Neural progenitor cell (in vitro differentiated cells): ENCODE measurements around the gene GBA3. TPM values are rescaled to one million over a fixed set of nuclear protein-coding genes. Genes with fewer than 3 reads are reported as not detected.

Experiments used
- DNase-seq: peaks from one replicate; pipeline ENCODE4 v3.0.0-alpha.2; 2016; ENCODE audit warnings: low spot score
- H2AFZ ChIP-seq: fragments of 200-600 bp; sonication (generic); replicated peaks from 2 replicates; pipeline ENCODE4 v1.6.1; 2016; ENCODE audit warnings: antibody characterized with exemption
- H3F3A ChIP-seq: fragments of 200-600 bp; sonication (generic); 2 replicates; pipeline ENCODE4 v1.6.1; 2016; ENCODE audit warnings: antibody characterized with exemption, low read depth
- H3K27ac ChIP-seq: fragments of 200-600 bp; sonication (generic); 2 replicates; pipeline ENCODE4 v1.5.1; 2016; ENCODE audit warnings: mild to moderate bottlenecking
- H3K27me3 ChIP-seq: fragments of 200-600 bp; sonication (generic); 2 replicates; pipeline ENCODE4 v1.6.1; 2016; ENCODE audit warnings: mild to moderate bottlenecking, moderate library complexity
- H3K36me3 ChIP-seq: fragments of 200-600 bp; sonication (generic); 2 replicates; pipeline ENCODE4 v1.5.1; 2016
- H3K4me1 ChIP-seq: fragments of 200-600 bp; sonication (generic); 2 replicates; pipeline ENCODE4 v1.6.1; 2016; ENCODE audit warnings: mixed run types
- H3K4me2 ChIP-seq: fragments of 200-600 bp; sonication (generic); 2 replicates; pipeline ENCODE4 v1.6.1; 2016
- H3K4me3 ChIP-seq: fragments of 200-600 bp; sonication (generic); 2 replicates; pipeline ENCODE4 v1.5.1; 2016
- H3K79me2 ChIP-seq: fragments of 200-600 bp; sonication (generic); 2 replicates; pipeline ENCODE4 v1.6.1; 2016; ENCODE audit warnings: low read depth
- H3K9ac ChIP-seq: fragments of 200-600 bp; sonication (generic); 2 replicates; pipeline ENCODE4 v1.6.1; 2016
- H3K9me3 ChIP-seq: fragments of 200-600 bp; sonication (generic); 2 replicates; pipeline ENCODE4 v1.5.1; 2016; ENCODE audit warnings: low read depth
- H4K20me1 ChIP-seq: fragments of 200-600 bp; sonication (generic); 2 replicates; pipeline ENCODE4 v1.6.1; 2016; ENCODE audit warnings: low read depth
- H3K27ac Mint-ChIP-seq: 3 replicates; pipeline ENCODE4 v1.8.0; 2021; ENCODE audit warnings: mixed read lengths
- H3K27me3 Mint-ChIP-seq: 2 replicates; pipeline ENCODE4 v1.8.0; 2022; ENCODE audit warnings: low read depth, mild to moderate bottlenecking, inconsistent platforms, moderate library complexity, mixed read lengths; ENCODE audit not compliant: insufficient read depth
- H3K36me3 Mint-ChIP-seq: 3 replicates; pipeline ENCODE4 v1.8.0; 2021; ENCODE audit warnings: mixed read lengths
- H3K4me1 Mint-ChIP-seq: 3 replicates; pipeline ENCODE4 v1.8.0; 2021; ENCODE audit warnings: mixed read lengths
- H3K4me3 Mint-ChIP-seq: 3 replicates; pipeline ENCODE4 v1.8.0; 2021; ENCODE audit warnings: mild to moderate bottlenecking, moderate library complexity, mixed read lengths
- H3K9me3 Mint-ChIP-seq: 3 replicates; pipeline ENCODE4 v1.8.0; 2020; ENCODE audit warnings: mixed read lengths
- EZH2 ChIP-seq: fragments of 200-600 bp; sonication (generic); IDR thresholded peaks from 2 replicates; pipeline ENCODE4 v1.6.1; 2017; ENCODE audit warnings: antibody characterized with exemption, mild to moderate bottlenecking, moderate library complexity
- EZH2phosphoT487 ChIP-seq: fragments of 200-600 bp; sonication (generic); IDR thresholded peaks from 2 replicates; pipeline ENCODE4 v1.6.1; 2017; ENCODE audit warnings: antibody characterized with exemption
- total RNA-seq: library from RNA; depleted of rRNA; stranded (reverse); fragments of >200 nt; gene quantifications from 2 replicates; pipeline ENCODE4 v1.2.3, GENCODE V29; 2015; ENCODE audit warnings: low replicate concordance
- TF ChIP-seq, protein P1 (sequence below): fragments of 200-600 bp; sonication (generic); IDR thresholded peaks from 2 replicates; pipeline ENCODE4 v1.5.1; 2017; ENCODE audit warnings: antibody characterized with exemption, mild to moderate bottlenecking

Gene GBA3
- total RNA-seq, 1 donor from 2014 or later, result not detected

DNA sequence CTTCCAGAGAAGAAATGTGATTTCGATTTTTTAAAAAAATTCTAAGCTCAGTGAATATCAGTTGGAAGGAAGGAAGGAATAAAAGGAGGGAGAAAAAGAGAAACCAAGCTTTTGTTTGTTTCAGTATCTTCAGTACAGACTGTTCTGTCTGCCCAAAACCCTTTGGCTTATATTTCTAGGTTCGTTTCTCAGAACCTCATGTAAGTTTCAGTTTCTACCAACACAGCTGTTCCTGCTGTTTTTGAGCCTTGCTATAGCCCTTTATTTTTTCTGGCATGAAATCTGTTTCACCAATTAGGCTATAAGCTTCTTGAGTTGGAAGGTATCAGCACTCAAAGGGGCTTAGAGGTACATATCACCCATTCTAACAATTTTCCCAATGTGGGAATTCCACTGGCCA is 157.9 kb downstream of the GBA3 start:
- Histone ChIP-seq H3K9me3 (no peaks in the 10 kb centered on the region), H4K20me1 (no peaks in the 10 kb centered on the region), H3K9ac (no peak overlapping the region), H3F3A (no peaks in the 10 kb centered on the region), H3K4me1 (peaks cover 12% of the 10 kb centered on the region), H3K4me2 (no peak overlapping the region), H2AFZ (no peak overlapping the region), H3K79me2 (no peaks in the 10 kb centered on the region), H3K36me3 (no peaks in the 10 kb centered on the region), H3K27ac (no peak overlapping the region), H3K27me3 (no peaks in the 10 kb centered on the region), H3K4me3 (no peak overlapping the region)
- H3K27ac Mint-ChIP-seq, result no peak overlapping the region
- TF ChIP-seq EZH2, result no peak
- TF ChIP-seq, protein P1, sequence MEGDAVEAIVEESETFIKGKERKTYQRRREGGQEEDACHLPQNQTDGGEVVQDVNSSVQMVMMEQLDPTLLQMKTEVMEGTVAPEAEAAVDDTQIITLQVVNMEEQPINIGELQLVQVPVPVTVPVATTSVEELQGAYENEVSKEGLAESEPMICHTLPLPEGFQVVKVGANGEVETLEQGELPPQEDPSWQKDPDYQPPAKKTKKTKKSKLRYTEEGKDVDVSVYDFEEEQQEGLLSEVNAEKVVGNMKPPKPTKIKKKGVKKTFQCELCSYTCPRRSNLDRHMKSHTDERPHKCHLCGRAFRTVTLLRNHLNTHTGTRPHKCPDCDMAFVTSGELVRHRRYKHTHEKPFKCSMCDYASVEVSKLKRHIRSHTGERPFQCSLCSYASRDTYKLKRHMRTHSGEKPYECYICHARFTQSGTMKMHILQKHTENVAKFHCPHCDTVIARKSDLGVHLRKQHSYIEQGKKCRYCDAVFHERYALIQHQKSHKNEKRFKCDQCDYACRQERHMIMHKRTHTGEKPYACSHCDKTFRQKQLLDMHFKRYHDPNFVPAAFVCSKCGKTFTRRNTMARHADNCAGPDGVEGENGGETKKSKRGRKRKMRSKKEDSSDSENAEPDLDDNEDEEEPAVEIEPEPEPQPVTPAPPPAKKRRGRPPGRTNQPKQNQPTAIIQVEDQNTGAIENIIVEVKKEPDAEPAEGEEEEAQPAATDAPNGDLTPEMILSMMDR, result no peak
- TF ChIP-seq EZH2phosphoT487, result no peak
- H3K4me3 Mint-ChIP-seq, result no peak overlapping the region
- DNase-seq, result no peak
- no peaks in the 10 kb centered on the region for H3K4me1 Mint-ChIP-seq
- no peaks in the 10 kb centered on the region for H3K27me3 Mint-ChIP-seq
- no peaks in the 10 kb centered on the region for H3K36me3 Mint-ChIP-seq
- H3K9me3 Mint-ChIP-seq, result no peaks in the 10 kb centered on the region

DNA sequence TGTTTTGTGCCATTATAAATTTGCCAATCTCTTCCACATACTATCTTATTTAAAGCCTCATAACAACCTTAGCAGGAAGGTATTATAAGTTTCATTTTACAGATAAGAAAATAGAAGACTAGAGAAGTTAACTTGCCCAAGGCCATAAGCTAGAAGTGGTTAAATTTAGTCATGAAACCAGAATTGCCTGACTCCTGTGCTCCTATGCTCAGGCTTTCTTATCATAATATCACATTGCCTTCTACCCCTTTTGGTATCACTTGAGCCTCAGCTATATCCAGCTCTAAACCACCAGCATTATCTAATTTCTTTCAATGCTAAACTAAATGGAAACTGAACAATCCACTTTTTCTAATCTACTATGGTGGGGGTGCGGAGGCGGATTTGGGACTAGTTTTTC is 164.7 kb downstream of the GBA3 start:
- Mint-ChIP-seq H3K27me3 (peaks cover 2% of the 10 kb centered on the region), H3K9me3 (peaks cover 3% of the 10 kb centered on the region), H3K4me3 (no peak overlapping the region), H3K36me3 (no peaks in the 10 kb centered on the region), H3K27ac (no peak overlapping the region), H3K4me1 (no peaks in the 10 kb centered on the region)
- Histone ChIP-seq H3K36me3 (no peaks in the 10 kb centered on the region), H3K9ac (no peak overlapping the region), H3K4me1 (no peaks in the 10 kb centered on the region), H3F3A (no peaks in the 10 kb centered on the region), H3K27me3 (no peaks in the 10 kb centered on the region), H3K4me3 (no peak overlapping the region), H4K20me1 (no peaks in the 10 kb centered on the region), H2AFZ (no peak overlapping the region), H3K79me2 (no peaks in the 10 kb centered on the region), H3K9me3 (no peaks in the 10 kb centered on the region), H3K4me2 (no peak overlapping the region), H3K27ac (no peak overlapping the region)
- DNase-seq, result no peak
- no peak for TF ChIP-seq EZH2phosphoT487
- TF ChIP-seq, protein P1, result no peak
- no peak for TF ChIP-seq EZH2

DNA sequence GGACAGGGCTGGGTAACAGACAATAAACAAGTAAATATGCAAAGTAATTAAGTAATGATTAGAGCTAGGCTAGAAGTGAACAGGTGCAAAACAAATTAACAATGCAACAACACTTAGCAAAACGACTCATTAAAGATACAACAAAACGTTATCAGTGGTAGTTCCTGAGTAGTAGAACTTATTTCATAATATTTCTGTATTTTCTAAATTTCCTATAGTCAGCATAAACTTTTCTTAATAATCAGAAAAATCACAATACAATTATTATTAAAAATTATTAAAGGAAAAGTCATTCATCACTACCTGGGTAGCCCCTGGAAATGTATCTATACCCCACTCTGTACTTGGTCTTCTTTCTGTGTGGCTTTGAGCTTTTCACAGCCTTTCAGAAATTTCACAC is 166.6 kb downstream of the GBA3 start:
- Histone ChIP-seq H3K4me3 (no peak overlapping the region), H4K20me1 (no peaks in the 10 kb centered on the region), H3K4me2 (no peak overlapping the region), H3K27ac (no peak overlapping the region), H3K9me3 (no peaks in the 10 kb centered on the region), H3K27me3 (no peaks in the 10 kb centered on the region), H3K36me3 (no peaks in the 10 kb centered on the region), H2AFZ (no peak overlapping the region), H3F3A (no peaks in the 10 kb centered on the region), H3K9ac (no peak overlapping the region), H3K79me2 (no peaks in the 10 kb centered on the region), H3K4me1 (no peaks in the 10 kb centered on the region)
- no peak overlapping the region for H3K4me3 Mint-ChIP-seq
- no peaks in the 10 kb centered on the region for H3K4me1 Mint-ChIP-seq
- H3K27me3 Mint-ChIP-seq, result peaks cover 3% of the 10 kb centered on the region
- TF ChIP-seq EZH2phosphoT487, result no peak
- TF ChIP-seq, protein P1, result no peak
- no peak for TF ChIP-seq EZH2
- DNase-seq, result no peak
- no peaks in the 10 kb centered on the region for H3K36me3 Mint-ChIP-seq
- peaks cover 3% of the 10 kb centered on the region for H3K9me3 Mint-ChIP-seq
- no peak overlapping the region for H3K27ac Mint-ChIP-seq

Other genes with a start within 250 kb of the GBA3 start
- gene ADGRA3, start 176.9 kb upstream of the GBA3 start, total RNA-seq, result 72.5 and 87.9 TPM in 2 replicates